ENCODE measurements around the gene CFAP97D1.

- TF ChIP-seq POLR2A (IDR thresholded peaks at IDR 0.05) (no peak), CTCF (IDR thresholded peaks at IDR 0.05) (no peak)
Measured at GRCh38 chr17:43769859-43770258, 10.4 kb upstream of the CFAP97D1 start.
